Bronchial epithelial cell (primary cell): ENCODE measurements around the gene COG8. TPM values are rescaled to one million over a fixed set of nuclear protein-coding genes. Genes with fewer than 3 reads are reported as not detected.

Experiments used
- DNase-seq: peaks from one replicate; pipeline ENCODE4 v3.0.0-alpha.2; 2010; ENCODE audit warnings: low read depth
- FAIRE-seq: peaks from 2 replicates; lab custom pipeline; 2011; peaks lifted over from hg19 to GRCh38; lab: Jason Lieb, UNC
- H3K27me3 ChIP-seq: 2 replicates; pipeline ENCODE4 v1.5.1; 2011; ENCODE audit warnings: low read length; ENCODE audit not compliant: control insufficient read depth, insufficient read depth
- H3K36me3 ChIP-seq: 2 replicates; pipeline ENCODE4 v1.5.1; 2011; ENCODE audit warnings: low read length; ENCODE audit not compliant: control insufficient read depth, insufficient read depth
- H3K4me3 ChIP-seq: 2 replicates; pipeline ENCODE4 v1.5.1; 2011; ENCODE audit warnings: mild to moderate bottlenecking, low read depth, low read length, control low read depth
- total RNA-seq: library from RNA; depleted of rRNA; stranded (reverse); fragments of >200 nt; gene quantifications from 2 replicates; pipeline ENCODE4 v1.2.1, GENCODE V29; 2014
- TF ChIP-seq, protein P1 (sequence below): IDR thresholded peaks from 2 replicates; pipeline ENCODE4 v1.5.1; 2011; ENCODE audit warnings: mild to moderate bottlenecking, moderate library complexity, low read length, control low read depth, inconsistent platforms; ENCODE audit not compliant: insufficient read depth, severe bottlenecking

The COG8 gene
- total RNA-seq, 1 donor from 2014 or later = 18.2 TPM

GRCh38 chr16:69325784-69326171, 13.6 kb downstream of the COG8 start:
- H3K36me3 ChIP-seq = peaks cover 26% of the 10 kb centered on the region
- DNase-seq (no peak), FAIRE-seq (no peak)
- H3K27me3 ChIP-seq = no peaks in the 10 kb centered on the region
- no peak overlapping the region for H3K4me3 ChIP-seq
- TF ChIP-seq, protein P1, sequence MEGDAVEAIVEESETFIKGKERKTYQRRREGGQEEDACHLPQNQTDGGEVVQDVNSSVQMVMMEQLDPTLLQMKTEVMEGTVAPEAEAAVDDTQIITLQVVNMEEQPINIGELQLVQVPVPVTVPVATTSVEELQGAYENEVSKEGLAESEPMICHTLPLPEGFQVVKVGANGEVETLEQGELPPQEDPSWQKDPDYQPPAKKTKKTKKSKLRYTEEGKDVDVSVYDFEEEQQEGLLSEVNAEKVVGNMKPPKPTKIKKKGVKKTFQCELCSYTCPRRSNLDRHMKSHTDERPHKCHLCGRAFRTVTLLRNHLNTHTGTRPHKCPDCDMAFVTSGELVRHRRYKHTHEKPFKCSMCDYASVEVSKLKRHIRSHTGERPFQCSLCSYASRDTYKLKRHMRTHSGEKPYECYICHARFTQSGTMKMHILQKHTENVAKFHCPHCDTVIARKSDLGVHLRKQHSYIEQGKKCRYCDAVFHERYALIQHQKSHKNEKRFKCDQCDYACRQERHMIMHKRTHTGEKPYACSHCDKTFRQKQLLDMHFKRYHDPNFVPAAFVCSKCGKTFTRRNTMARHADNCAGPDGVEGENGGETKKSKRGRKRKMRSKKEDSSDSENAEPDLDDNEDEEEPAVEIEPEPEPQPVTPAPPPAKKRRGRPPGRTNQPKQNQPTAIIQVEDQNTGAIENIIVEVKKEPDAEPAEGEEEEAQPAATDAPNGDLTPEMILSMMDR = no peak

DNA sequence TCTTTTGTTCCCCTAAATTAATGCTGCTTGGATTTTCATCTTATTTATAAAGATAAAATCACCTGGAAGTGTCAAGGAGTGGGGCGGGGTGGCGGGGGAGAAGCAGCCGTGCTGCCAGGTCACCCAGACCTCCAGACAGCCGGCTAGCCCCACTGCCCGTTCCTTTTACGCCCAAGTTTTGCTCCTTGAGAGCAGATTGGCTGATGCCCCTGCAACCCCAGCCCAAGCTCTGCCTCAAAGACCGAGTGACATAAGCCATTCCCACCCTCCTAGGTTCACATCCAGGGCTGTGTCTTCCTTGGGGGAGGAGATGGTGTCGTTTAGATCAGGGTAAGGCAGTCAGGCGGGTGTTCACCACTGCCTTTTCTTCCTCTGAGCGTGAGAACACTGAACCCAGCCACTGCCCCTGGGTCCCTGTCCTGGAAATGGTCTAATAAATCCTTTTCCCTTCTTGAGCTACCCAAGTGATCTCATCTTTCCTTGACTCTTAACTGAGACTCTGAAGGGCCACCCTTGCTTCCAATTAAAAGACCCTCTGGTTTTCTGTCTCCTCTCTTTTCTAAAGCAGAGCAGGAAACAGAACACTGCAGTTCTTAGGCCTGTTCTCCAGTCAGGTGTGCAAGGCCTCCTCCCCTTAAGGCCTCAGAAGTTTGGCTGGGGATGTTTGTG, 14.6 kb downstream of the COG8 start:
- Histone ChIP-seq H3K4me3 (no peak overlapping the region), H3K36me3 (peaks cover 33% of the 10 kb centered on the region), H3K27me3 (no peaks in the 10 kb centered on the region)
- FAIRE-seq = no peak
- no peak for DNase-seq
- TF ChIP-seq, protein P1 = no peak

GRCh38 chr16:69324013-69324531, 15.3 kb downstream of the COG8 start:
- TF ChIP-seq, protein P1 = no peak
- no peak overlapping the region for H3K4me3 ChIP-seq
- FAIRE-seq = no peak
- H3K27me3 ChIP-seq = no peaks in the 10 kb centered on the region
- H3K36me3 ChIP-seq = peaks cover 38% of the 10 kb centered on the region
- no peak for DNase-seq

DNA sequence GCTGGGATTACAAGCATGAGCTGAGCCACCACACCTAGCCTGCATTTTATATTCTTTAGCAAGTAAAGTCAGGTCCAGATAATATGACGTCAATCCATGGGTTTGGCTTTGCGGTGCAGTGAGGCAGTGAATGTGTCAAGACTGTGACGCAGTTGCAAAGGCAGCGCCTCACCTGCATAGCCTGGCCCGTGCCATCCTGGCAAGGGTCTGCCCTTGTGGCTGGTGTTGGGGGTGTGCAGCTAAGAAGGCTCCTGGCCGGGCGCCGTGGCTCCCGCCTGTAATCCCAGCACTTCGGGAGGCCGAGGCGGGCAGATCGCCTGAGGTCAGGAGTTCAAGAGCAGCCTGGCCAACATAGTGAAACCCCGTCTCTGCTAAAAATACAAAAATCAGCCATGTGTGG, 15.9 kb downstream of the COG8 start:
- DNase-seq (no peak), FAIRE-seq (no peak)
- H3K36me3 ChIP-seq = peaks cover 44% of the 10 kb centered on the region

DNA sequence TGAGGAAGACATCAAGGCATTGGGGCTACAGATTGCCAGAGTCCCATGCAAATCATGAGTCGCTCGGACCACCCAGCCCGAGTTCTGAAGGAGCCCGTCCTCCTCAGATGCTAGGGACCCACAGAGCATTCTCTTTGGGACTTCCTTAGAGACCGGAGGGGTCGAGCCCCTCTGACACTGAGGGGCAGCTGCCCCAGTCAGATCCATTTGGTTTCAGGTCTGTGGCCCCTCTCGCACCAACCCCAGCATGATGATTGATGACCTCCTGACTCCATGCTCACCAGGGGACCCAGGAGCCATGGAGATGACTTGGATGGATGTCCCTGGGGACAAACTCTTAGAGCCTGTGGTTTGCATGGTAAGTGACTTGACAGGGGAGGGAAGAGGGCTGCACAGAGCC, 17.0 kb downstream of the COG8 start:
- DNase-seq (no peak), FAIRE-seq (no peak)
- peaks cover 47% of the 10 kb centered on the region for H3K36me3 ChIP-seq
- no peak overlapping the region for H3K4me3 ChIP-seq
- H3K27me3 ChIP-seq = no peaks in the 10 kb centered on the region
- TF ChIP-seq, protein P1 = no peak

More for the DNA sequence above, 15.9 kb downstream of the COG8 start:
- Histone ChIP-seq H3K27me3 (no peaks in the 10 kb centered on the region), H3K4me3 (no peak overlapping the region)
- TF ChIP-seq, protein P1 = no peak
